ENCODE data around the gene HSD11B1L.

The HSD11B1L gene

GRCh38 chr19:5667751-5668271, 13.0 kb upstream of the HSD11B1L start:
- DNase-seq (ENCODE audit: low spot score) = no peak

- no peak for DNase-seq (ENCODE audit: low spot score)
Measured at GRCh38 chr19:5669212-5669611, 11.6 kb upstream of the HSD11B1L start.

GRCh38 chr19:5671600-5671999, 9.2 kb upstream of the HSD11B1L start:
- DNase-seq (ENCODE audit: low spot score) = no peak

GRCh38 chr19:5672708-5673459, 7.9 kb upstream of the HSD11B1L start:
- no peak for DNase-seq (ENCODE audit: low spot score)

GRCh38 chr19:5673752-5674151, 7.1 kb upstream of the HSD11B1L start:
- DNase-seq (ENCODE audit: low spot score) = no peak

- DNase-seq (ENCODE audit: low spot score) = no peak
Measured at GRCh38 chr19:5674714-5675113, 6.1 kb upstream of the HSD11B1L start.

- no peak for DNase-seq (ENCODE audit: low spot score)
Measured at GRCh38 chr19:5676105-5676771, 4.6 kb upstream of the HSD11B1L start.

- no peak for DNase-seq (ENCODE audit: low spot score)
Measured at GRCh38 chr19:5676772-5677105, 4.1 kb upstream of the HSD11B1L start.

- DNase-seq (ENCODE audit: low spot score) = no peak
Measured at GRCh38 chr19:5677136-5677535, 3.7 kb upstream of the HSD11B1L start.

GRCh38 chr19:5677580-5677979, 3.2 kb upstream of the HSD11B1L start:
- DNase-seq (ENCODE audit: low spot score) = no peak

GRCh38 chr19:5678071-5678718, 2.6 kb upstream of the HSD11B1L start:
- no peak for DNase-seq (ENCODE audit: low spot score)

GRCh38 chr19:5679289-5680083, 1.3 kb upstream of the HSD11B1L start:
- no peak for DNase-seq (ENCODE audit: low spot score)

- DNase-seq (ENCODE audit: low spot score) = no peak
Measured at GRCh38 chr19:5680084-5680436, 767 bp upstream of the HSD11B1L start.

GRCh38 chr19:5681391-5682106, 722 bp downstream of the HSD11B1L start:
- DNase-seq (ENCODE audit: low spot score) = no peak

GRCh38 chr19:5682107-5682482, 1.3 kb downstream of the HSD11B1L start:
- DNase-seq (ENCODE audit: low spot score) = no peak

GRCh38 chr19:5683177-5683886, 2.5 kb downstream of the HSD11B1L start:
- DNase-seq (ENCODE audit: low spot score) = no peak

GRCh38 chr19:5684694-5685430, 4.0 kb downstream of the HSD11B1L start:
- DNase-seq (ENCODE audit: low spot score) = no peak

- DNase-seq (ENCODE audit: low spot score) = no peak
Measured at GRCh38 chr19:5686326-5686646, 5.5 kb downstream of the HSD11B1L start.

- DNase-seq (ENCODE audit: low spot score) = peak; percentile 98
Measured at GRCh38 chr19:5686647-5687359, 6.0 kb downstream of the HSD11B1L start.

All from germinal center (tissue), 1 donor.